Activated CD8-positive, alpha-beta T cell treated with anti-CD3 and anti-CD28 coated beads, Interleukin-2, amount 10 ng/mL, durations not matched to agents 7 days and 5 days (primary cell): Measurements from ENCODE around the gene DLL4. TPM values are rescaled to one million over a fixed set of nuclear protein-coding genes. Genes with fewer than 3 reads are reported as not detected.

Experiments
- ATAC-seq: fragments of 150-1000 bp; cut with Tn5 transposase; one replicate; pipeline ENCODE4 v1.10.0; 2021; ENCODE audit warnings: moderate library complexity
- CTCF ChIA-PET: fragments of 350-600 bp; sonication (Branson Sonifier 250); formaldehyde crosslinking; loops from one replicate; lab custom pipeline; 2021; ENCODE audit warnings: antibody characterized with exemption; lab: Charles Lee
- POLR2A ChIA-PET: fragments of 350-600 bp; sonication (Branson Sonifier 250); formaldehyde crosslinking; loops from one replicate; lab custom pipeline; 2021; ENCODE audit warnings: antibody characterized with exemption; lab: Charles Lee
- DNase-seq: peaks from one replicate; pipeline ENCODE4 v3.0.0-alpha.2; 2020
- H3K27ac Mint-ChIP-seq: one replicate; pipeline ENCODE4 v1.8.0; 2021; ENCODE audit warnings: mild to moderate bottlenecking, mixed read lengths
- H3K27me3 Mint-ChIP-seq: one replicate; pipeline ENCODE4 v1.8.0; 2021; ENCODE audit warnings: low read depth, mixed read lengths
- H3K36me3 Mint-ChIP-seq: one replicate; pipeline ENCODE4 v1.8.0; 2021; ENCODE audit warnings: low read depth, mixed read lengths
- H3K4me1 Mint-ChIP-seq: one replicate; pipeline ENCODE4 v1.8.0; 2021; ENCODE audit warnings: low read depth, mixed read lengths
- H3K4me3 Mint-ChIP-seq: one replicate; pipeline ENCODE4 v1.8.0; 2021; ENCODE audit warnings: mild to moderate bottlenecking, mixed read lengths
- H3K9me3 Mint-ChIP-seq: one replicate; pipeline ENCODE4 v1.8.0; 2022; ENCODE audit warnings: mixed read lengths; ENCODE audit not compliant: insufficient read depth
- total RNA-seq, 2 experiments: library from RNA; stranded (reverse); gene quantifications; one replicate each; pipeline ENCODE4 v1.2.3, GENCODE V29; 2021

The DLL4 gene
- total RNA-seq, 2 experiments from 2014 or later: not detected

GRCh38 chr15:40936709-40937666 is 7.8 kb downstream of the DLL4 start:
- Mint-ChIP-seq H3K4me1 (peaks cover 23% of the 10 kb centered on the region), H3K36me3 (no peaks in the 10 kb centered on the region), H3K4me3 (no peak overlapping the region), H3K27ac (no peak overlapping the region), H3K9me3 (no peaks in the 10 kb centered on the region), H3K27me3 (peaks cover 10% of the 10 kb centered on the region)
- ATAC-seq: no peak
- ChIA-PET CTCF (no interaction called here), POLR2A (no interaction called here)
- no peak for DNase-seq

- H3K27ac Mint-ChIP-seq: no peak overlapping the region
- H3K36me3 Mint-ChIP-seq: no peaks in the 10 kb centered on the region
- DNase-seq (no peak), ATAC-seq (no peak)
- POLR2A ChIA-PET: no interaction called here
- no peaks in the 10 kb centered on the region for H3K9me3 Mint-ChIP-seq
- CTCF ChIA-PET: no interaction called here
- H3K27me3 Mint-ChIP-seq: peaks cover 8% of the 10 kb centered on the region
- peaks cover 25% of the 10 kb centered on the region for H3K4me1 Mint-ChIP-seq
- H3K4me3 Mint-ChIP-seq: no peak overlapping the region
Observed at GRCh38 chr15:40937762-40938535, 8.8 kb downstream of the DLL4 start.

- ChIA-PET CTCF (no interaction called here), POLR2A (no interaction called here)
- Mint-ChIP-seq H3K27me3 (peaks cover 4% of the 10 kb centered on the region), H3K27ac (no peak overlapping the region), H3K4me1 (peaks cover 30% of the 10 kb centered on the region), H3K9me3 (no peaks in the 10 kb centered on the region), H3K36me3 (no peaks in the 10 kb centered on the region), H3K4me3 (no peak overlapping the region)
- no peak for ATAC-seq
- no peak for DNase-seq
Observed at GRCh38 chr15:40938536-40938870, 9.4 kb downstream of the DLL4 start.

GRCh38 chr15:40940296-40940801 is 11.2 kb downstream of the DLL4 start:
- DNase-seq: no peak
- no peaks in the 10 kb centered on the region for H3K36me3 Mint-ChIP-seq
- ChIA-PET CTCF (interaction anchor here (1.5 to 5.2 kb wide), 13 partner anchors 13 to 525 kb away, joined by 3 to 97 read pairs (median 12); partner anchors contain the start of genes CHAC1, CHP1, DLL4 and EXD1), POLR2A (interaction anchor here (0.6 to 2.8 kb wide), 3 partner anchors 12 to 209 kb away, joined by 3 to 21 read pairs (median 5); partner anchors contain the start of gene CHAC1)
- peak overlapping the region; percentile 17 for H3K27ac Mint-ChIP-seq
- peaks cover 38% of the 10 kb centered on the region for H3K4me1 Mint-ChIP-seq
- no peak overlapping the region for H3K4me3 Mint-ChIP-seq
- H3K9me3 Mint-ChIP-seq: no peaks in the 10 kb centered on the region
- no peak for ATAC-seq
- peaks cover 2% of the 10 kb centered on the region for H3K27me3 Mint-ChIP-seq

- peaks cover 41% of the 10 kb centered on the region for H3K4me1 Mint-ChIP-seq
- DNase-seq: no peak
- H3K27ac Mint-ChIP-seq: no peak overlapping the region
- H3K27me3 Mint-ChIP-seq: no peaks in the 10 kb centered on the region
- ATAC-seq: no peak
- no peaks in the 10 kb centered on the region for H3K9me3 Mint-ChIP-seq
- ChIA-PET POLR2A (interaction anchor here (0.5 to 2.8 kb wide), 6 partner anchors 11 to 392 kb away, joined by 3 to 21 read pairs (median 4); partner anchors contain the start of genes CHAC1 and NUSAP1), CTCF (interaction anchor here (0.7 to 5.2 kb wide), 32 partner anchors 12 to 525 kb away, joined by 3 to 97 read pairs (median 4); partner anchors contain the start of genes CHAC1, CHP1, DLL4 and EXD1)
- H3K36me3 Mint-ChIP-seq: no peaks in the 10 kb centered on the region
- H3K4me3 Mint-ChIP-seq: peak overlapping the region; percentile 22
Observed at GRCh38 chr15:40941068-40941527, 12.0 kb downstream of the DLL4 start.

- ChIA-PET CTCF (interaction anchor here (0.7 to 5.2 kb wide), 42 partner anchors 12 to 524 kb away, joined by 3 to 97 read pairs (median 4); partner anchors contain the start of genes CHAC1, CHP1, DLL4 and EXD1), POLR2A (interaction anchor here (0.5 to 2.8 kb wide), 5 partner anchors 11 to 391 kb away, joined by 3 to 21 read pairs (median 3); partner anchors contain the start of genes CHAC1 and NUSAP1)
- H3K4me1 Mint-ChIP-seq: peaks cover 43% of the 10 kb centered on the region
- peak; percentile 84 for ATAC-seq
- DNase-seq: peak; percentile 77
- H3K36me3 Mint-ChIP-seq: no peaks in the 10 kb centered on the region
- H3K4me3 Mint-ChIP-seq: peak overlapping the region; percentile 73
- H3K9me3 Mint-ChIP-seq: no peaks in the 10 kb centered on the region
- H3K27me3 Mint-ChIP-seq: no peaks in the 10 kb centered on the region
- H3K27ac Mint-ChIP-seq: no peak overlapping the region
Observed at GRCh38 chr15:40941528-40942336, 12.6 kb downstream of the DLL4 start.

- H3K36me3 Mint-ChIP-seq: no peaks in the 10 kb centered on the region
- CTCF ChIA-PET: interaction anchor here (0.7 to 5.2 kb wide), 30 partner anchors 11 to 389 kb away, joined by 3 to 97 read pairs (median 5); partner anchors contain the start of genes CHAC1, CHP1, DLL4 and EXD1
- peaks cover 43% of the 10 kb centered on the region for H3K4me1 Mint-ChIP-seq
- H3K9me3 Mint-ChIP-seq: no peaks in the 10 kb centered on the region
- ATAC-seq: peak; percentile 16
- no peaks in the 10 kb centered on the region for H3K27me3 Mint-ChIP-seq
- DNase-seq: no peak
- H3K4me3 Mint-ChIP-seq: peak overlapping the region; percentile 73
- peak overlapping the region; percentile 71 for H3K27ac Mint-ChIP-seq
- POLR2A ChIA-PET: interaction anchor here (0.8 to 2.8 kb wide), 3 partner anchors 10 to 391 kb away, joined by 3 to 21 read pairs (median 4); partner anchors contain the start of genes CHAC1 and NUSAP1
Observed at GRCh38 chr15:40942337-40942854, 13.3 kb downstream of the DLL4 start.

GRCh38 chr15:40942878-40943277 is 13.7 kb downstream of the DLL4 start:
- Mint-ChIP-seq H3K4me1 (peaks cover 43% of the 10 kb centered on the region), H3K27ac (peak overlapping the region; percentile 71)

GRCh38 chr15:40943764-40944365 is 14.7 kb downstream of the DLL4 start:
- peaks cover 3% of the 10 kb centered on the region for H3K27me3 Mint-ChIP-seq
- H3K9me3 Mint-ChIP-seq: no peaks in the 10 kb centered on the region
- H3K36me3 Mint-ChIP-seq: no peaks in the 10 kb centered on the region
- no peak for ATAC-seq
- no peak for DNase-seq
- peaks cover 43% of the 10 kb centered on the region for H3K4me1 Mint-ChIP-seq
- CTCF ChIA-PET: interaction anchor here (1.4 to 5.2 kb wide), 4 partner anchors 10 to 52 kb away, joined by 3 to 97 read pairs (median 36); partner anchors contain the start of genes CHAC1, DLL4 and VPS18
- POLR2A ChIA-PET: no interaction called here
- H3K27ac Mint-ChIP-seq: no peak overlapping the region
- H3K4me3 Mint-ChIP-seq: peak overlapping the region; percentile 73

More at GRCh38 chr15:40942878-40943277, 13.7 kb downstream of the DLL4 start:
- ATAC-seq (no peak), DNase-seq (no peak)
- CTCF ChIA-PET: interaction anchor here (0.7 to 5.2 kb wide), 21 partner anchors 11 to 287 kb away, joined by 3 to 97 read pairs (median 6); partner anchors contain the start of genes CHAC1, CHP1, DLL4 and EXD1
- Mint-ChIP-seq H3K36me3 (no peaks in the 10 kb centered on the region), H3K9me3 (no peaks in the 10 kb centered on the region), H3K4me3 (peak overlapping the region; percentile 73), H3K27me3 (no peaks in the 10 kb centered on the region)
- POLR2A ChIA-PET: interaction anchor here (0.8 to 2.8 kb wide), 3 partner anchors 9 to 390 kb away, joined by 3 to 21 read pairs (median 4); partner anchors contain the start of genes CHAC1 and NUSAP1
